T-cell (primary cell): ENCODE data around the gene WDR62. TPM values are rescaled to one million over a fixed set of nuclear protein-coding genes. Genes with fewer than 3 reads are reported as not detected.

ENCODE experiments used
- ATAC-seq, 4 experiments: fragments of 200-7000 bp in 3 of 4; fragments of 150-1000 bp in 1 of 4; cut with Tn5 transposase; replicated peaks in 1 of 4; 1 replicate in 3 of 4; 2 replicates in 1 of 4; pipeline ENCODE4 v1.10.0; 2021; ENCODE audit warnings: moderate library complexity in 3 of 4, mild to moderate bottlenecking in 2 of 4, moderate number of reproducible peaks in 1 of 4
- CTCF ChIA-PET, 2 donors: fragments of 300-600 bp; sonication (Branson Sonifier 250); formaldehyde crosslinking; loops; one replicate each; lab custom pipeline; 2022; ENCODE audit warnings: antibody characterized with exemption in 2 of 2; lab: Charles Lee
- POLR2A ChIA-PET, 2 donors: fragments of 300-600 bp; sonication (Branson Sonifier 250); formaldehyde crosslinking; loops; one replicate each; lab custom pipeline; 2022; ENCODE audit warnings: antibody characterized with exemption in 2 of 2; lab: Charles Lee
- DNase-seq, 35 experiments: peaks; one replicate each; pipeline versions ENCODE4 v3.0.0 to v3.0.0-alpha.2; 2013 to 2023
- H3K27ac ChIP-seq: one replicate; pipeline ENCODE4 v1.5.1; 2013; ENCODE audit warnings: low read length
- H3K27me3 ChIP-seq, 2 experiments: replicated peaks in 1 of 2; 1 replicate in 1 of 2; 2 replicates in 1 of 2; pipeline versions ENCODE4 v1.6.1 to v1.7.0; 2013; ENCODE audit warnings: low read length in 1 of 2, mixed read lengths in 1 of 2; ENCODE audit not compliant: control insufficient read depth in 2 of 2, insufficient read depth in 2 of 2; ENCODE audit errors: extremely low read depth in 1 of 2
- H3K36me3 ChIP-seq, 2 donors: 1 replicate in 1 of 2; 2 replicates in 1 of 2; pipeline versions ENCODE4 v1.6.1 to v1.7.0; 2013; ENCODE audit warnings: low read length in 1 of 2; ENCODE audit not compliant: control insufficient read depth in 2 of 2, insufficient read depth in 1 of 2; ENCODE audit errors: extremely low read depth in 1 of 2
- H3K4me1 ChIP-seq, 2 experiments: 1 replicate in 1 of 2; 2 replicates in 1 of 2; pipeline versions ENCODE4 v1.6.1 to v1.7.0; 2013; ENCODE audit warnings: low read length in 2 of 2, mixed read lengths in 1 of 2; ENCODE audit not compliant: insufficient read depth in 2 of 2, control insufficient read depth in 1 of 2; ENCODE audit errors: extremely low read depth in 1 of 2
- H3K4me3 ChIP-seq, 2 donors: 1 replicate in 1 of 2; 2 replicates in 1 of 2; pipeline versions ENCODE4 v1.5.1 to v1.7.0; 2013; ENCODE audit warnings: mild to moderate bottlenecking in 2 of 2, low read length in 1 of 2, moderate library complexity in 1 of 2; ENCODE audit not compliant: control insufficient read depth in 1 of 2; ENCODE audit errors: extremely low read depth in 1 of 2
- H3K9me3 ChIP-seq: 2 replicates; pipeline ENCODE4 v1.7.0; 2013
- H3K27ac Mint-ChIP-seq, 2 donors: one replicate each; pipeline ENCODE4 v1.8.0; 2020 to 2021; ENCODE audit warnings: mild to moderate bottlenecking in 2 of 2, mixed read lengths in 2 of 2
- H3K27me3 Mint-ChIP-seq, 2 donors: one replicate each; pipeline ENCODE4 v1.8.0; 2021 to 2022; ENCODE audit warnings: mixed read lengths in 2 of 2
- H3K36me3 Mint-ChIP-seq: one replicate; pipeline ENCODE4 v1.8.0; 2021; ENCODE audit warnings: mixed read lengths
- H3K4me1 Mint-ChIP-seq, 3 donors: one replicate each; pipeline ENCODE4 v1.8.0; 2020 to 2022; ENCODE audit warnings: mixed read lengths in 3 of 3, mild to moderate bottlenecking in 1 of 3
- H3K4me3 Mint-ChIP-seq, 3 donors: one replicate each; pipeline ENCODE4 v1.8.0; 2020 to 2022; ENCODE audit warnings: mild to moderate bottlenecking in 3 of 3, mixed read lengths in 3 of 3, moderate library complexity in 3 of 3
- H3K9me3 Mint-ChIP-seq, 3 donors: one replicate each; pipeline ENCODE4 v1.8.0; 2020 to 2022; ENCODE audit warnings: mixed read lengths in 3 of 3
- WGBS: methylation state at CpG from one replicate; pipeline ENCODE4 v1.1.5; 2013; ENCODE audit warnings: missing lambda C conversion rate; ENCODE audit not compliant: insufficient coverage; 5-methylcytosine and 5-hydroxymethylcytosine counted together
- total RNA-seq, 35 experiments: library from RNA in 6 of 35; stranded (reverse) in 6 of 35; fragments of 120-200 nt in 1 of 35; gene quantifications; one replicate each; pipeline versions ENCODE4 v1.2.1 to v1.2.4 and lab custom pipeline; 2013 to 2026

The WDR62 gene
- total RNA-seq, 5 donors from 2014 or later (not counting 1 experiment from before 2014, with no cell fraction given), result 1.3 to 3.3 (median 2.2) TPM

DNA sequence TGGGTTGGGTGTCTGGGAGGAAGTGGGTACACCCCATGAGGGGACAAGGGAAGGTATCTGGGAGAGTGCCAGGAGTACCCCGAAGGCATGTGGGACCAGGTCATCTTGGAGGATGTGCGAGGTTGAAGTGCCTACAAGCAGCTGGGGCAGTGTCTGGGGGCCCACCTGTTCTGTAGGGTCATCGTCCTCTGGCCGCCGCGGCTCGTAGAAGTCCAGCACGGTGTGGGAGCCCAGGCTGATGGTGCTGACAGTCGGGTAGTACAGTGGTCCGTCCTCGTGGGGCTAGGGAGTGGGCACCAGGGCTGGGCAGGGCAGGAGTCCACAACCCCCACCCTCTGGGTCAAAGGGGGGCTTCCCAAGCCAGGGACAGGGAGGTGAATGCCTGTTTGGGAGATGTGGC, 44.3 kb upstream of the WDR62 start:
- H3K27me3 Mint-ChIP-seq, result no peaks in the 10 kb centered on the region
- no peaks in the 10 kb centered on the region for H3K36me3 ChIP-seq
- ChIA-PET POLR2A (no interaction called here), CTCF (no interaction called here)
- H3K9me3 Mint-ChIP-seq, result no peaks in the 10 kb centered on the region
- H3K4me1 ChIP-seq, result peaks cover 0 to 35% of the 10 kb centered on the region in 2 experiments
- no peak overlapping the region for H3K27ac Mint-ChIP-seq
- no peak overlapping the region for H3K27ac ChIP-seq
- H3K4me3 ChIP-seq, result no peak overlapping the region
- ATAC-seq (no peak), DNase-seq (no peak)
- no peaks in the 10 kb centered on the region for H3K9me3 ChIP-seq
- peaks cover 0 to 9% of the 10 kb centered on the region in 2 experiments for H3K27me3 ChIP-seq
- no peaks in the 10 kb centered on the region for H3K36me3 Mint-ChIP-seq
- H3K4me3 Mint-ChIP-seq, result peak overlapping the region in 2 of 3 donors; percentile 17 to 62
- WGBS, result 100% methylated on average over 8 of the region's 11 CpGs
- H3K4me1 Mint-ChIP-seq, result peaks cover 42 to 48% (median 42%) of the 10 kb centered on the region in 3 donors

DNA sequence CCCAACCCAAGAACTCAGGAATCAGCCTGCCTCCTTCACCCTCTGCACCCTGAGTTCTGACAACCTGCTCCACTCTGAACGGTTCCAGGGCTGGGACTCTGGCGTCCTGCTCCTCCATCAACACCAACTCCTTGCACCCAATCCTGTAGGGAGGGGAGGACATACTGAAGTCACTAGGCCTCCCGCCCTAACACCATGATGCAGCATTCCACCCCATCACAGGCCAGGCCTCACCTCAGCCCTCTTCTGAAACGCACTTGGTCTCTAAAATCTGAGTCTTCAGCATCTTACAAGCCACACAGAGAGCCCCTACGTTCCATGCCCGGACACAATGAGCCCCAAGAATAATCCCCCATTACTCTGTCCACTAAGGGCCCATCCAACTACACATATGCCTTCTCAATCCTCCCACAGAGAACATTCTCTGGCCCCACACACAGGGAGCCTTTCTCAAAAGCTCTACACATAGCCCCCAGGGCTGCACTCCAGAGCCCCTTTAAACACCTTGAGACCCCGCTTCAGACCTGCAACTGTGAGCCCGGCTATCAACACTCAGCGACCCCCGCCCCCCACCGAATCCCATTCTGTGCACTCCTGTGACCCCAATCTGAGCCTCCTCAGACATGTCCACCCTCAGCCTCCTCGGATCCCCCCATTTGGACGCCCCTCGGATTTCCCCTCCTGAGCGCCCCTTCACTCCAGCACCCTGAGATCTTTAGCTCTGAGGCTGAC, 41.3 kb upstream of the WDR62 start:
- peaks cover 5% of the 10 kb centered on the region for H3K36me3 Mint-ChIP-seq
- CTCF ChIA-PET, result interaction anchor here (0.6 to 1.2 kb wide), 8 partner anchors 18 to 724 kb away, joined by 3 to 7 read pairs (median 5); partner anchors contain the start of gene THAP8 (in 1 of the 2)
- Histone ChIP-seq H3K27me3 (peaks cover 0 to 4% of the 10 kb centered on the region in 2 experiments), H3K27ac (peak overlapping the region; percentile 86), H3K4me1 (peaks cover 0 to 35% of the 10 kb centered on the region in 2 experiments), H3K36me3 (peaks cover 0 to 3% of the 10 kb centered on the region in 2 donors), H3K4me3 (peak overlapping the region; percentile 79 to 93), H3K9me3 (no peaks in the 10 kb centered on the region)
- H3K27ac Mint-ChIP-seq, result peak overlapping the region; percentile 96
- 26% methylated on average over 11 of the region's 15 CpGs for WGBS
- H3K4me1 Mint-ChIP-seq, result peaks cover 45 to 53% (median 52%) of the 10 kb centered on the region in 3 donors
- ATAC-seq (no peak), DNase-seq (peak in 1 of 35 experiments; percentile 7)
- H3K9me3 Mint-ChIP-seq, result no peaks in the 10 kb centered on the region
- no peaks in the 10 kb centered on the region for H3K27me3 Mint-ChIP-seq
- POLR2A ChIA-PET, result interaction anchor here in 1 of 2 donors (1.0 kb wide), 2 partner anchors 22 to 40 kb away, joined by 3 to 4 read pairs; partner anchors contain the start of gene THAP8
- peak overlapping the region; percentile 95 to 97 (median 96) for H3K4me3 Mint-ChIP-seq

DNA sequence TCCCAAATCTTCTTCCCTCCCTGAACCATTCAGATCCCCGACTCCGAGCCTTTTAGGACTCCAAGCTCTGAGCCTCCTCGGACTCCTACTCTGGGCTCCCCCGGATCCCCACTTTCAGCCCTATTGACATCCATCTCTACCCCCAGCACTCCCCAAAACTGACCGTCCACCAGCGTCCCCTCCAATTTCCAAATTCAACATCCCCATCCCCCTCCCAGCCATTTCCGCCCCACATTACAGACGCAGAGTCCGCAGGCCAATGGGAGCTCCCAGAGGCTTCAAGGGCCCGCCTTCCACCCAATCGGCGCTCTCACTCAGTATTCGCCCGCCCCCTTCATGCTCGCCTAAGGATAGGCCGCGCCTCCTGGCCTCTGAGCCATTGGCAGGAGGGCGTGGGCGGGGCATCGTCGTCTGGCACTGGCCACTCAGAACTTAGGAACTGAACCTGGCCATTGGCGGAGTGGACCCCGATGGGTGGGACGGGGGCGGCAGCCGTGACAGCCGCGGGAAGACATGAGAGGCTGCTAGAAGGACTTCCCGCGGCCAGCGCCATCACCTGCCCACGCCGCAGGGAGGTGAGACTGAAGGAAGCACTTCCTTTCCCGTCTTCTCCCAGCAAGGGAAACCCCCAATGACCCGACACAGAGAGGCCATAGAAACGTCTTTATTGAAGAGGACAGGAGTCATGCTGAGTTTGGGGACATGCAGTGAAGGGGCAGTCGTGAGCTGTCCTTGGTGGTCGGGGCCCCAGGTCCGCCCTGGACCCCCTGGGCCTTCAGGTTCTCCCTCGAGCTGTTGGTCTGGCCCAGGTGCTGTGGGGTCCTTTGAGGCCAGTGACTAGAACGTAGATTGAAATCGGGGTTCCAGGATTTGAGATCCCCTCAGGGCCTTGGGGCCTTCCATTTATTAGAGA, 40.4 kb upstream of the WDR62 start, which contains the start of gene ALKBH6:
Gene ALKBH6, minus strand, starts transcription at position 202 of the 913 bp plus-strand sequence. CDS start 816 bp downstream, outside the sequence.
- peaks cover 40 to 47% (median 47%) of the 10 kb centered on the region in 3 donors for H3K4me1 Mint-ChIP-seq

DNA sequence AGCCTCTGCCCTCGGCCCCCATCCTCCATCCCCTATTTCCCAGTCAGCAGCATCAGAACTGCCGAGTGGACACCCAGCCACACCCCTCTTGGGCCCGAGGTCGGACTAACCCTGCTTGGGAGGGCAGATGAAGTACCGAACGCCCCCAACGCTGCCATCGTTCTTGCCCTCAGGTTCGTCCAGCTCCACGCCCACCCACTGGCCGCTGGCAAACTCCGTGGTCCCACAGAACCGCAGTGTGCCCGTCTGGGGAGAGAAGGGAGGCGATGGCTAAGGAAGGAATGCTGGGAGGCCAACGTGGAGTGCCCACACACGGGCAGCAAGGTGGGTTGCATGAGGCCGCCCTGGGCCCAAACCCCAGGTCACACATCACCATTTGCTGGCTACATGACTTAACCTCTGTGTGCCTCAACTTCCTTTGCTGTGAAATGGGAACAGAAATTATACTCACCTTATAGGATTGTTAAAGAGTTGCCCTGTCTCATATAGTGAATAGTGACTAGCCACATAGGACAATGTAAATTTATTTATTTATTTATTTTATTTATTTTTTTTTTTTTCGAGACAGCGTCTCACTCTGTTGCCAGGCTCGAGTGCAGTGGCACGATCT, 35.5 kb upstream of the WDR62 start:
- WGBS, result 93% methylated on average over 10 of the region's 22 CpGs
- H3K27me3 Mint-ChIP-seq, result no peaks in the 10 kb centered on the region
- Histone ChIP-seq H3K27me3 (no peaks in the 10 kb centered on the region), H3K36me3 (peaks cover 9 to 12% of the 10 kb centered on the region in 2 donors), H3K27ac (no peak overlapping the region), H3K9me3 (no peaks in the 10 kb centered on the region), H3K4me3 (no peak overlapping the region), H3K4me1 (peaks cover 0 to 9% of the 10 kb centered on the region in 2 experiments)
- ChIA-PET CTCF (no interaction called here), POLR2A (no interaction called here)
- ATAC-seq (no peak), DNase-seq (no peak)
- no peak overlapping the region for H3K27ac Mint-ChIP-seq
- H3K9me3 Mint-ChIP-seq, result no peaks in the 10 kb centered on the region
- H3K36me3 Mint-ChIP-seq, result peaks cover 17% of the 10 kb centered on the region
- peaks cover 16 to 23% (median 17%) of the 10 kb centered on the region in 3 donors for H3K4me1 Mint-ChIP-seq
- H3K4me3 Mint-ChIP-seq, result no peak overlapping the region

More for the DNA sequence above, 40.4 kb upstream of the WDR62 start, which contains the start of gene ALKBH6:
- POLR2A ChIA-PET, result interaction anchor here (0.5 to 1.0 kb wide), 3 partner anchors 22 to 271 kb away, joined by 3 to 4 read pairs (median 3); partner anchors contain the start of gene THAP8 (in 1 of the 2)
- Histone ChIP-seq H3K4me3 (peak within 1 kb of the TSS; percentile 79 to 93), H3K4me1 (peaks cover 0 to 31% of the 10 kb centered on the region in 2 experiments), H3K9me3 (no peaks in the 10 kb centered on the region), H3K36me3 (peaks cover 0 to 3% of the 10 kb centered on the region in 2 donors), H3K27me3 (no peaks in the 10 kb centered on the region), H3K27ac (peak within 1 kb of the TSS; percentile 86)
- H3K27ac Mint-ChIP-seq, result peak within 1 kb of the TSS; percentile 96
- peak; percentile 97 to 99 (median 98) for ATAC-seq
- no peaks in the 10 kb centered on the region for H3K9me3 Mint-ChIP-seq
- CTCF ChIA-PET, result interaction anchor here (0.6 to 1.2 kb wide), 11 partner anchors 17 to 725 kb away, joined by 3 to 7 read pairs (median 4); partner anchors contain the start of gene THAP8 (in 1 of the 2)
- 2% methylated on average over 34 of the region's 42 CpGs for WGBS
- H3K4me3 Mint-ChIP-seq, result peak within 1 kb of the TSS; percentile 95 to 97 (median 96)
- H3K36me3 Mint-ChIP-seq, result peaks cover 5% of the 10 kb centered on the region
- no peaks in the 10 kb centered on the region for H3K27me3 Mint-ChIP-seq
- peak; percentile 96 to 100 (median 99) for DNase-seq

DNA sequence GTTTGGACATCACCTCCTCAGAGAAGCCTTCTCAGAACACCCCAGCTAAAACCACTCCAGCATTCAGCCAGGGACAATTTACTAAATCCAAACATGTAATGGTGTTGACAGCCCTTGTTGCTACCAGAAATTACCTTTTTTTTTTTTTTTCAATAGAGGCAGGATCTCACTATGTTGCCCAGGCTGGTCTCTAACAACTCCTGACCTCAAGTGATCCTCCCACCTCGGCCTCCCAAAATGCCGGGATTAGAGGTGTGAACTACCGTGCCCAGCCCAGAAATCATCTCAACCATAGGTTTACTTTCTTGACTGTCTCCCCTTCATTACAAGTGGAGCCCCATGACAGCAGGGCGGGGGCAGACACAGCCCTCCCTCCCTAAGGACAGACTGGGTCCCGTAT, 31.3 kb upstream of the WDR62 start:
- Mint-ChIP-seq H3K4me3 (no peak overlapping the region), H3K36me3 (peaks cover 25% of the 10 kb centered on the region), H3K27me3 (no peaks in the 10 kb centered on the region), H3K27ac (no peak overlapping the region), H3K4me1 (no peaks in the 10 kb centered on the region), H3K9me3 (no peaks in the 10 kb centered on the region)
- DNase-seq (no peak), ATAC-seq (no peak)
- Histone ChIP-seq H3K36me3 (peaks cover 11 to 12% of the 10 kb centered on the region in 2 donors), H3K27me3 (no peaks in the 10 kb centered on the region), H3K27ac (no peak overlapping the region), H3K4me3 (no peak overlapping the region), H3K9me3 (no peaks in the 10 kb centered on the region), H3K4me1 (no peaks in the 10 kb centered on the region)
- 89% methylated on average over 4 of the region's 5 CpGs for WGBS
- ChIA-PET CTCF (no interaction called here), POLR2A (no interaction called here)
